NCI-H1417 (cell line): Measurements from ENCODE around the gene HIVEP2.

Experiments used
- DNase-seq, 3 experiments: peaks; one replicate each; lab custom pipeline; 2025; lab: John Stamatoyannopoulos, UW

Gene HIVEP2

GRCh38 chr6:142841915-142842314, 103.1 kb downstream of the HIVEP2 start:
- no peak for DNase-seq

GRCh38 chr6:142839686-142840040, 105.3 kb downstream of the HIVEP2 start:
- DNase-seq = no peak

GRCh38 chr6:142838821-142839685, 105.9 kb downstream of the HIVEP2 start:
- no peak for DNase-seq

GRCh38 chr6:142835787-142836535, 109.0 kb downstream of the HIVEP2 start:
- DNase-seq = no peak

- DNase-seq = no peak
Measured at GRCh38 chr6:142834853-142835252, 110.1 kb downstream of the HIVEP2 start.

- DNase-seq = no peak
Measured at GRCh38 chr6:142833798-142834197, 111.2 kb downstream of the HIVEP2 start.

- DNase-seq = no peak
Measured at GRCh38 chr6:142833054-142833453, 111.9 kb downstream of the HIVEP2 start.

GRCh38 chr6:142830807-142831206, 114.2 kb downstream of the HIVEP2 start:
- no peak for DNase-seq

GRCh38 chr6:142830116-142830710, 114.8 kb downstream of the HIVEP2 start:
- no peak for DNase-seq

GRCh38 chr6:142829556-142829955, 115.4 kb downstream of the HIVEP2 start:
- DNase-seq = no peak

GRCh38 chr6:142827991-142828390, 117.0 kb downstream of the HIVEP2 start:
- DNase-seq = no peak

- DNase-seq = no peak
Measured at GRCh38 chr6:142827369-142827768, 117.6 kb downstream of the HIVEP2 start.

- no peak for DNase-seq
Measured at GRCh38 chr6:142825760-142826159, 119.2 kb downstream of the HIVEP2 start.

GRCh38 chr6:142824426-142824825, 120.5 kb downstream of the HIVEP2 start:
- no peak for DNase-seq

- DNase-seq = no peak
Measured at GRCh38 chr6:142823256-142823902, 121.6 kb downstream of the HIVEP2 start.

- DNase-seq = no peak
Measured at GRCh38 chr6:142822842-142823241, 122.1 kb downstream of the HIVEP2 start.

- DNase-seq = no peak
Measured at GRCh38 chr6:142822383-142822782, 122.6 kb downstream of the HIVEP2 start.

- DNase-seq = no peak
Measured at GRCh38 chr6:142821860-142822259, 123.1 kb downstream of the HIVEP2 start.

- DNase-seq = no peak
Measured at GRCh38 chr6:142821164-142821716, 123.7 kb downstream of the HIVEP2 start.

GRCh38 chr6:142820338-142821051, 124.5 kb downstream of the HIVEP2 start:
- no peak for DNase-seq

- peak in 2 of 3 experiments; percentile 44 to 71 for DNase-seq
Measured at GRCh38 chr6:142819603-142820337, 125.2 kb downstream of the HIVEP2 start.
